Measurements from ENCODE around the gene RBM3.

DNA sequence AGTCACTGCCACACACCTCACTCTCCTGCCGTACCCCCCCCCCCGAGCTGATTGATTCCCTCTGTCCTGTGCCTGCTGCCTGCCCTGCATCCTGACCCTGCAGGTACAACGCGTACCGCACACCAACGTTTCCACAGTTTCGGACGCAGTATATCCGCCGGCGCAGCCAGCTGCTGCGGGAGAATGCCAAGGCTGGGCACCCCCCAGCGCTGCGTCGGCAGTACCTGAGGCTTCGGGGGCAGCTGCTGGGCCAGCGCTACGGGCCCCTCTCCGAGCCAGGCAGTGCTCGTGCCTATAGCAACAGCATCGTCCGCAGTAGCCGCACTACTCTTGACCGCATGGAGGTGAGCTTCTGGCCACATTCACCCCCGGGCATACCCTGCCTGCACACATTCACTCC is 24.3 kb downstream of the RBM3 start:
- TF ChIP-seq, protein P1, sequence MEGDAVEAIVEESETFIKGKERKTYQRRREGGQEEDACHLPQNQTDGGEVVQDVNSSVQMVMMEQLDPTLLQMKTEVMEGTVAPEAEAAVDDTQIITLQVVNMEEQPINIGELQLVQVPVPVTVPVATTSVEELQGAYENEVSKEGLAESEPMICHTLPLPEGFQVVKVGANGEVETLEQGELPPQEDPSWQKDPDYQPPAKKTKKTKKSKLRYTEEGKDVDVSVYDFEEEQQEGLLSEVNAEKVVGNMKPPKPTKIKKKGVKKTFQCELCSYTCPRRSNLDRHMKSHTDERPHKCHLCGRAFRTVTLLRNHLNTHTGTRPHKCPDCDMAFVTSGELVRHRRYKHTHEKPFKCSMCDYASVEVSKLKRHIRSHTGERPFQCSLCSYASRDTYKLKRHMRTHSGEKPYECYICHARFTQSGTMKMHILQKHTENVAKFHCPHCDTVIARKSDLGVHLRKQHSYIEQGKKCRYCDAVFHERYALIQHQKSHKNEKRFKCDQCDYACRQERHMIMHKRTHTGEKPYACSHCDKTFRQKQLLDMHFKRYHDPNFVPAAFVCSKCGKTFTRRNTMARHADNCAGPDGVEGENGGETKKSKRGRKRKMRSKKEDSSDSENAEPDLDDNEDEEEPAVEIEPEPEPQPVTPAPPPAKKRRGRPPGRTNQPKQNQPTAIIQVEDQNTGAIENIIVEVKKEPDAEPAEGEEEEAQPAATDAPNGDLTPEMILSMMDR (IDR thresholded peaks at IDR 0.05; ENCODE audit: low read depth, low read length): no peak
- TF ChIP-seq EZH2phosphoT487 (IDR thresholded peaks at IDR 0.05; ENCODE audit: low read depth): no peak
